Left lung (tissue), 10 donors: ENCODE results near the gene TUBGCP6. TPM values are rescaled to one million over a fixed set of nuclear protein-coding genes. Genes with fewer than 3 reads are reported as not detected.
A peak's percentile ranks its signal among the peaks of the same experiment; 100 is the strongest.

Experiments used
- ATAC-seq: fragments of 200-7000 bp; cut with Tn5 transposase; one replicate; pipeline ENCODE4 v1.9.1; 2020; ENCODE audit warnings: moderate library complexity
- DNase-seq, 4 donors: peaks; one replicate each; pipeline ENCODE4 v3.0.0-alpha.2; 2013 to 2020
- H3K27ac ChIP-seq, 2 donors: fragments of 200-600 bp; sonication (generic) in 1 of 2; one replicate each; pipeline versions ENCODE4 v1.5.0 to v1.8.0; 2020 to 2021
- H3K27me3 ChIP-seq, 2 donors: fragments of 200-600 bp; sonication (generic) in 1 of 2; one replicate each; pipeline versions ENCODE4 v1.5.0 to v1.8.0; 2020 to 2021
- H3K36me3 ChIP-seq, 2 donors: fragments of 200-600 bp; sonication (generic) in 1 of 2; one replicate each; pipeline versions ENCODE4 v1.5.0 to v1.8.0; 2020 to 2021
- H3K4me1 ChIP-seq, 2 donors: fragments of 200-600 bp; one replicate each; pipeline ENCODE4 v1.8.0; 2021
- H3K4me3 ChIP-seq, 2 donors: fragments of 200-600 bp; sonication (generic) in 1 of 2; one replicate each; pipeline versions ENCODE4 v1.5.0 to v1.8.0; 2020 to 2021; ENCODE audit warnings: mild to moderate bottlenecking in 1 of 2
- H3K9me3 ChIP-seq, 2 donors: fragments of 200-600 bp; sonication (generic) in 1 of 2; one replicate each; pipeline versions ENCODE4 v1.5.0 to v1.8.0; 2020 to 2021
- intact Hi-C, 2 donors: fragments of 100-400 bp; cut with DNase I; formaldehyde crosslinking; loops; one replicate each; pipeline versions ENCODE4 v1.11.2 to v1.14.2; 2022
- polyA plus RNA-seq, 6 donors: library from polyadenylated mRNA; unstranded; fragments of 120-200 nt; gene quantifications; one replicate each; pipeline ENCODE4 v1.2.1, GENCODE V29; 2013; ENCODE audit not compliant: insufficient read length in 6 of 6
- total RNA-seq, 2 donors: library from RNA; stranded (reverse); fragmentation: NEBNext Ultra II Directional; extraction: Animal tissue kit (Norgen Biotek cat#: 25700); gene quantifications; one replicate each; pipeline ENCODE4 v1.2.1, GENCODE V29; 2021
- TF ChIP-seq, protein P1 (sequence below), 2 donors: fragments of 200-600 bp; sonication (generic) in 1 of 2; IDR thresholded peaks; one replicate each; pipeline versions ENCODE4 v1.5.0 to v1.8.0; 2021; ENCODE audit warnings: antibody characterized with exemption in 2 of 2
- donor health status: DM: no; HTN: yes; CAD: no.
- donor health status: DM: no; HTN: no; CAD: no.

Gene TUBGCP6
- total and polyA plus RNA-seq, 8 donors = 37.2 to 50.1 (median 42.7) TPM

DNA sequence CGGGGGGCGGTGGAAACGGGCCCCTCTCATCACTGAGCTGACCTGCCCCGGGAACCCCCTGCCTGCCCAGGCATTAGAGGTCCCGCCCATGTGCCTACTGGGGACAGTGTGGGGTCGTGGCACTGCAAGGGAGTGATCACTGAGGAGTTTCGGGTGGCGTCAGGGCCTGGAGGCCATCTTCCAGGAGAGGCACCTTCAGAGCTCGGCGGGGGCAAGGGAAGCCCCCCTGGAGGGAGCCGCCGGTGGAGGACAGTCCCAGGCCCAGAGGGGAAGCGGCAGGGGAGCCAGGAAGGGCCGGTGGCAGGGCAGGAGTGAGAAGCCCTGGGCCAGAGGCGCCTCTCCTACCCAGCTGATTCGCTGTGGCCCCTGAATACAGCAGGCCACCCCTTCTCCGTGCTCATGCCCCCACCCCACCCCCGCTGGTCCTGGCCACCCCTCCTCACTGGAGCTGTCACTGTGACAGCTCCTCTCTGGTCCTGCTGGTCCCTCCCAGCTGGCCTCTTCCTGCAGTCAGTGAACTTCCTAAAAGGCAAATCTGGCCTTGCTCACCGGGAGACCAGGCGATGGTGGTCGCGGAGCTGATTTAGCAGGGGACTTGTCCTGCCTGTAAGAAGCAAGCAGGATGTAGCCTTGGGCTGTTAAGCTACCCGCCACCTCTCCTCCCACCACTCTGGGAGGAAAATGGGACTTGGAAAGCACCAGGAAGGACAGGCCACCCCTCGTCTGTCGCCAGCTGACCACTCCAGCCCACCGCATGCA is 27.4 kb upstream of the TUBGCP6 start:
- Histone ChIP-seq H3K27me3 (peaks cover 0 to 55% of the 10 kb centered on the region in 2 donors), H3K27ac (no peak overlapping the region), H3K4me3 (no peak overlapping the region), H3K4me1 (peaks cover 23 to 48% of the 10 kb centered on the region in 2 donors), H3K36me3 (peaks cover 0 to 30% of the 10 kb centered on the region in 2 donors), H3K9me3 (no peaks in the 10 kb centered on the region)
- no peak for DNase-seq
- ATAC-seq = no peak
- TF ChIP-seq, protein P1, sequence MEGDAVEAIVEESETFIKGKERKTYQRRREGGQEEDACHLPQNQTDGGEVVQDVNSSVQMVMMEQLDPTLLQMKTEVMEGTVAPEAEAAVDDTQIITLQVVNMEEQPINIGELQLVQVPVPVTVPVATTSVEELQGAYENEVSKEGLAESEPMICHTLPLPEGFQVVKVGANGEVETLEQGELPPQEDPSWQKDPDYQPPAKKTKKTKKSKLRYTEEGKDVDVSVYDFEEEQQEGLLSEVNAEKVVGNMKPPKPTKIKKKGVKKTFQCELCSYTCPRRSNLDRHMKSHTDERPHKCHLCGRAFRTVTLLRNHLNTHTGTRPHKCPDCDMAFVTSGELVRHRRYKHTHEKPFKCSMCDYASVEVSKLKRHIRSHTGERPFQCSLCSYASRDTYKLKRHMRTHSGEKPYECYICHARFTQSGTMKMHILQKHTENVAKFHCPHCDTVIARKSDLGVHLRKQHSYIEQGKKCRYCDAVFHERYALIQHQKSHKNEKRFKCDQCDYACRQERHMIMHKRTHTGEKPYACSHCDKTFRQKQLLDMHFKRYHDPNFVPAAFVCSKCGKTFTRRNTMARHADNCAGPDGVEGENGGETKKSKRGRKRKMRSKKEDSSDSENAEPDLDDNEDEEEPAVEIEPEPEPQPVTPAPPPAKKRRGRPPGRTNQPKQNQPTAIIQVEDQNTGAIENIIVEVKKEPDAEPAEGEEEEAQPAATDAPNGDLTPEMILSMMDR (IDR thresholded peaks at IDR 0.05) = no peak
- intact Hi-C loops = loop anchor here (10.0 kb wide), 1 partner anchor 53 kb away; the partner anchor contains the start of gene DENND6B (in 2 of the 2)

DNA sequence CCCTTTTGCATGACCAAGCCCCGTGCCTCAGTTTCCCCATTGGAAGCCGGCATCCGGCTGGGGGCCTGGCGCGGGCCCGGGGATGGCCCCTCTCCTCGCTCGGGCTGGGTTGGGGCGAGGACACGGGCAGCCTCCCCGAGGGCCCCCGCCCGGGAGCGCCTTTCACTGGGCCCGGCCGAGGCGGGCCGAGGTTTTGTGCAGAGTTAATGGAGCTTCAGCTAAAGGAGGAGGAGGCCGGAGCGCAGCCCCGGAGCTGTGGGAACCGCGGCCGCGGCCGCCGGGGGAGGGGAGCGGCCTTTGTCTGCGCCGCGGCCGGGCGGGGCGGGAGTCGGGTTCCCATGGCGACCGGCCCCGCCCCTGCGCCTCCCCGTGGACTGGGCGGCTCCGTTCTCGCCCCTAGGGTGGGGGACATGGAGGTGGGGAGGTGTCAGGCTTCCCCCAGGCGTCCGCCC is 26.7 kb upstream of the TUBGCP6 start:
- Histone ChIP-seq H3K36me3 (peaks cover 0 to 23% of the 10 kb centered on the region in 2 donors), H3K27me3 (peaks cover 0 to 62% of the 10 kb centered on the region in 2 donors), H3K4me1 (peaks cover 23 to 51% of the 10 kb centered on the region in 2 donors), H3K9me3 (no peaks in the 10 kb centered on the region), H3K4me3 (peak overlapping the region; percentile 33 to 48), H3K27ac (no peak overlapping the region)
- peak in 2 of 4 donors; percentile 53 to 90 for DNase-seq
- intact Hi-C loops = loop anchor here (10.0 kb wide), 1 partner anchor 53 kb away; the partner anchor contains the start of gene DENND6B (in 2 of the 2)
- ATAC-seq = peak; percentile 42
- TF ChIP-seq, protein P1 (IDR thresholded peaks at IDR 0.05) = no peak

GRCh38 chr22:50270666-50271394 is 26.0 kb upstream of the TUBGCP6 start:
- DNase-seq (peak in 3 of 4 donors; percentile 68 to 73 (median 72)), ATAC-seq (peak; percentile 70)
- TF ChIP-seq, protein P1 (IDR thresholded peaks at IDR 0.05) = no peak
- no peaks in the 10 kb centered on the region for H3K9me3 ChIP-seq
- peaks cover 23 to 51% of the 10 kb centered on the region in 2 donors for H3K4me1 ChIP-seq
- peaks cover 0 to 16% of the 10 kb centered on the region in 2 donors for H3K36me3 ChIP-seq
- peaks cover 0 to 69% of the 10 kb centered on the region in 2 donors for H3K27me3 ChIP-seq
- intact Hi-C loops = loop anchor here (10.0 kb wide), 1 partner anchor 54 kb away; the partner anchor contains the start of gene DENND6B (in 2 of the 2)
- peak overlapping the region; percentile 33 to 48 for H3K4me3 ChIP-seq
- peak overlapping the region in 1 of 2 donors; percentile 64 for H3K27ac ChIP-seq

DNA sequence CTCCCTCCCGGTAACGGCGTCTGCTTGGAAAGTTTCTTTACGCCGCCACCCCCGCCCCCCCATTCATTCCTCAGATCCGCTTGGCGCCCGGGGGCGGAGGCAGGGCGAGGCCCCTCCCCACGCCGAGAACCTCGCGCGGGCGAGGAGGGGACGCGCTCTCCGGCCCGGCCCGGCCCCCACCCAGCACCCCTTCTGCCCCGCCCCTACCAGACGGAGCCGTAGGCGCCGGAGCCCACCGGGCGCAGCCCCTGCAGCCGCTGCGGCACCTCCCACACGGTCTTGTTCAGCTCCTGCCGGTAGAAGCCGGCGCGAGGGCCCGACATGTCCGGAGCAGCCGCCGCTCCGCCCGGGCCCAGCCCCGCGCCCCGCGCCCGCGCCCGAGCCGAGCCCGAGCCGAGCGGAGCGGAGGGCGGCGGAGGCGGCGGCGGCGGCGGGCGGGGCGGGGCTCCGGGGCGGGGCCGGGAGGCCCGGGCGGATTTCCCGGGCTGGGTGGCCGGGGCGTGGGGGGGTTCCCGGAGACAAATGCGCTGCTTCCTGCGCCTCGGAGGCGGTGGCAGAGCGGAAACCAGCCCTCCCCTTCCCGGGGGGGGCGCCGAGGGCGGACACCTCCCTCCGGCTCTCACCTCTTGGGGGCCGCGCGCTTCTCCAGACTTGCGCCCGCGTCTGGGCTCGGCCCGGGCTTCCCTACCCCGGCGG is 25.3 kb upstream of the TUBGCP6 start, which contains the start of gene MAPK11:
Gene MAPK11 (minus strand): TSS at position 411 of the 696 bp plus-strand sequence. CDS start 88 bp downstream, at position 323.
- Histone ChIP-seq H3K36me3 (peaks cover 0 to 9% of the 10 kb centered on the region in 2 donors), H3K4me1 (peaks cover 23 to 51% of the 10 kb centered on the region in 2 donors), H3K4me3 (peak within 1 kb of the TSS; percentile 33 to 48), H3K27ac (peak within 1 kb of the TSS; percentile 19 to 64), H3K27me3 (peaks cover 0 to 70% of the 10 kb centered on the region in 2 donors), H3K9me3 (no peaks in the 10 kb centered on the region)
- intact Hi-C loops = loop anchor here (10.0 kb wide), 1 partner anchor 55 kb away; the partner anchor contains the start of gene DENND6B (in 2 of the 2)
- DNase-seq (peak in 1 of 4 donors; percentile 51), ATAC-seq (peak; percentile 35)
- TF ChIP-seq, protein P1 (IDR thresholded peaks at IDR 0.05) = no peak
